ENCODE data around the gene CHRNA4.

Gene CHRNA4

GRCh38 chr20:63305393-63305792 is 55.8 kb downstream of the CHRNA4 start:
- H3K4me1 Mint-ChIP-seq (ENCODE audit: low read depth): no peaks in the 10 kb centered on the region
- peaks cover 10% of the 10 kb centered on the region for H3K27me3 Mint-ChIP-seq
- peaks cover 11% of the 10 kb centered on the region for H3K9me3 Mint-ChIP-seq (ENCODE audit: low read depth)
- no peak overlapping the region for H3K4me3 Mint-ChIP-seq
- peaks cover 3% of the 10 kb centered on the region for H3K36me3 Mint-ChIP-seq
- no peak overlapping the region for H3K27ac Mint-ChIP-seq

GRCh38 chr20:63303095-63303666 is 58.0 kb downstream of the CHRNA4 start:
- H3K27ac Mint-ChIP-seq: no peak overlapping the region
- H3K4me1 Mint-ChIP-seq (ENCODE audit: low read depth): no peaks in the 10 kb centered on the region
- H3K27me3 Mint-ChIP-seq: peaks cover 15% of the 10 kb centered on the region
- H3K4me3 Mint-ChIP-seq: no peak overlapping the region
- H3K36me3 Mint-ChIP-seq: peaks cover 3% of the 10 kb centered on the region
- peaks cover 11% of the 10 kb centered on the region for H3K9me3 Mint-ChIP-seq (ENCODE audit: low read depth)

- H3K4me3 Mint-ChIP-seq: no peak overlapping the region
- peaks cover 3% of the 10 kb centered on the region for H3K36me3 Mint-ChIP-seq
- H3K27me3 Mint-ChIP-seq: peaks cover 15% of the 10 kb centered on the region
- H3K9me3 Mint-ChIP-seq (ENCODE audit: low read depth): peaks cover 11% of the 10 kb centered on the region
- H3K27ac Mint-ChIP-seq: no peak overlapping the region
- no peaks in the 10 kb centered on the region for H3K4me1 Mint-ChIP-seq (ENCODE audit: low read depth)
These were observed 59.5 kb downstream of the CHRNA4 start for GRCh38 chr20:63301671-63302070.

GRCh38 chr20:63298731-63299312 is 62.3 kb downstream of the CHRNA4 start:
- Mint-ChIP-seq H3K4me1 (ENCODE audit: low read depth) (peaks cover 4% of the 10 kb centered on the region), H3K4me3 (no peak overlapping the region), H3K27ac (no peak overlapping the region), H3K9me3 (ENCODE audit: low read depth) (peaks cover 11% of the 10 kb centered on the region), H3K36me3 (peaks cover 3% of the 10 kb centered on the region), H3K27me3 (peaks cover 12% of the 10 kb centered on the region)

- H3K9me3 Mint-ChIP-seq (ENCODE audit: low read depth): peaks cover 11% of the 10 kb centered on the region
- no peak overlapping the region for H3K4me3 Mint-ChIP-seq
- H3K27me3 Mint-ChIP-seq: peaks cover 12% of the 10 kb centered on the region
- H3K27ac Mint-ChIP-seq: no peak overlapping the region
- H3K36me3 Mint-ChIP-seq: peaks cover 3% of the 10 kb centered on the region
- peaks cover 4% of the 10 kb centered on the region for H3K4me1 Mint-ChIP-seq (ENCODE audit: low read depth)
These were observed 63.2 kb downstream of the CHRNA4 start for GRCh38 chr20:63297796-63298572.

- no peak overlapping the region for H3K4me3 Mint-ChIP-seq
- no peaks in the 10 kb centered on the region for H3K36me3 Mint-ChIP-seq
- peaks cover 4% of the 10 kb centered on the region for H3K4me1 Mint-ChIP-seq (ENCODE audit: low read depth)
- no peak overlapping the region for H3K27ac Mint-ChIP-seq
- peaks cover 7% of the 10 kb centered on the region for H3K9me3 Mint-ChIP-seq (ENCODE audit: low read depth)
- peaks cover 8% of the 10 kb centered on the region for H3K27me3 Mint-ChIP-seq
These were observed 63.8 kb downstream of the CHRNA4 start for GRCh38 chr20:63297371-63297781.

DNA sequence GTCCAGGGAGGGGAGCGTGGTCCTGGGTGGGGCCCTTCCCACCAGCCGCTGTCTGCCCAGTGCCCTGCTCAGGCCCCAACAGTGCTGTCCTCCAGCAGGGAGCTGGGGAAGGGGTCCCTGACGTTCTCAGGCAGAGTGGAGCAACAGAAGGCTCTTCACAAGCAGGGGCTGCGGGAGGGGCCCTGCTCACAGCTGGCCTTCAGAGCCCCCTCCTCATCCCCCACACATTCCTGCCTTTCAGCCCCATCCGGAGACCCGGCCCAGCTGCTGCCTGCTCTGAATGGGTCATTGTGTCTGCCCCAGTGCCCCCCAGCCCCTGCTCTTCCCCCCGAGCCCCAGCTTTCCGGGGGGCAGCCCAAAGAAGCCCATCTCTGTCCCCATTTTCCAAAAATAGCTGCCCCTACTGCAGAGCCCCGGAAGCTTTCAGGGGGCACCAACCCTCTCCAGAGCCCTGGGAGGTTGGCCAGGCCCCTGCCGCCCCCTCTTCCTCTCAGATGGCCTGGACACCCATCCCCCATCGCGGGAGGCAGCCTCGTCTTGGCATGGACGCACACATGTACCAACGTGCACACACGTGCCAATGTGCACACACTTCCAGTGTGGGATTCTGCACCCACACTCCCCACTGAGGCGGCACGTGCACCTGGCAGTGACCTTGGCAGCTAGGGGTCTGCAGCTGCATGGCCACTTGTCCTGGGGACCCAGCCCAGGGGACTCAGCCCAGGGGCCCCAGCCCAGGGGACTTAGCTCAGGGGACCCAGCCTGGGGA is 64.4 kb downstream of the CHRNA4 start:
- Mint-ChIP-seq H3K27me3 (peaks cover 8% of the 10 kb centered on the region), H3K4me1 (ENCODE audit: low read depth) (peaks cover 4% of the 10 kb centered on the region), H3K9me3 (ENCODE audit: low read depth) (peaks cover 4% of the 10 kb centered on the region), H3K27ac (no peak overlapping the region), H3K36me3 (no peaks in the 10 kb centered on the region), H3K4me3 (no peak overlapping the region)

DNA sequence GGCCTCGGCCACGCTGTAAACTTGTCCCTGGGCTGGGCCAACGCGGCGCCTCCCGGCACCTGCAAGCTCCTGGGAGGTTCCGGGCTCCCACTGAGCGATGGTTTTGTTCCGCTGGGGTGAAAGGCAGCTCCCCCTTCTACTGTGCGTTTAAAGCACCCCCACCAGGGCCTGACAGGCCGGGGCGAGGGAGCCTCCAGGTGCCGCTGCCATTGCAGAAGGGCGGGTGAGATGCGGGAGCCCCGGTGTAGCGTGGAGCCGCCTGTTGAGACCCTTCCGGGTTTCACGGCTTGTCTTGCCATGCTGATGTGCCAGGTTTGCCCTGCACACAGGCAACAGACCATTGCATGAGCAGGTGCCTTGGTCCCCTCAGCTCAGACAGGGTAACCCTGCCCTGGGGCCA is 65.3 kb downstream of the CHRNA4 start:
- H3K9me3 Mint-ChIP-seq (ENCODE audit: low read depth): no peaks in the 10 kb centered on the region
- H3K4me1 Mint-ChIP-seq (ENCODE audit: low read depth): peaks cover 4% of the 10 kb centered on the region
- no peaks in the 10 kb centered on the region for H3K36me3 Mint-ChIP-seq
- H3K27me3 Mint-ChIP-seq: peaks cover 5% of the 10 kb centered on the region
- no peak overlapping the region for H3K4me3 Mint-ChIP-seq
- no peak overlapping the region for H3K27ac Mint-ChIP-seq

- no peak overlapping the region for H3K27ac Mint-ChIP-seq
- peaks cover 5% of the 10 kb centered on the region for H3K27me3 Mint-ChIP-seq
- no peaks in the 10 kb centered on the region for H3K9me3 Mint-ChIP-seq (ENCODE audit: low read depth)
- H3K36me3 Mint-ChIP-seq: no peaks in the 10 kb centered on the region
- H3K4me3 Mint-ChIP-seq: no peak overlapping the region
- H3K4me1 Mint-ChIP-seq (ENCODE audit: low read depth): peaks cover 4% of the 10 kb centered on the region
These were observed 65.7 kb downstream of the CHRNA4 start for GRCh38 chr20:63295422-63295821.

DNA sequence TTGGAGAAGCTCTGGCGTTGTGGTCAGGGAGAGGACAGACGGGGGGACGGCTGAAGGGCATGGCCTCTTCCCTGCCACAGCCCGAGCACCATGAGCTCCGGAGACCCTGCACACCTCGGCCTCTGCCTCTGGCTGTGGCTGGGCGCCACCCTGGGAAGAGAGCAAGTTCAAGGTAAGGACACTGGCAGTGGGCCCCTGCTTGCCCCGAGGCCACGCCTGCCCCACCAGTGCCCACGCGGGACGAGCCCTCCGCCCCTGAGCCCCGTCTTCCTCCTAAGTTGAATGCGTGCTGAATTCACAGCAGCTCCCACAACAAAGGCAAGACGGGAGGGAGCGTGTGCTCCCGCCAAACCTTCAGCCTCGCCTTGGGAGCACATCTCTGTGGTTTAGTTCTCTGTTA is 66.1 kb downstream of the CHRNA4 start:
- Mint-ChIP-seq H3K27ac (no peak overlapping the region), H3K9me3 (ENCODE audit: low read depth) (no peaks in the 10 kb centered on the region), H3K27me3 (peaks cover 5% of the 10 kb centered on the region), H3K36me3 (no peaks in the 10 kb centered on the region), H3K4me3 (no peak overlapping the region), H3K4me1 (ENCODE audit: low read depth) (peaks cover 4% of the 10 kb centered on the region)

- no peak overlapping the region for H3K27ac Mint-ChIP-seq
- peaks cover 4% of the 10 kb centered on the region for H3K4me1 Mint-ChIP-seq (ENCODE audit: low read depth)
- H3K36me3 Mint-ChIP-seq: no peaks in the 10 kb centered on the region
- H3K27me3 Mint-ChIP-seq: peaks cover 5% of the 10 kb centered on the region
- H3K4me3 Mint-ChIP-seq: no peak overlapping the region
- H3K9me3 Mint-ChIP-seq (ENCODE audit: low read depth): no peaks in the 10 kb centered on the region
These were observed 66.6 kb downstream of the CHRNA4 start for GRCh38 chr20:63294536-63294900.

GRCh38 chr20:63293871-63294535 is 67.1 kb downstream of the CHRNA4 start:
- H3K27me3 Mint-ChIP-seq: peaks cover under 1% of the 10 kb centered on the region
- H3K36me3 Mint-ChIP-seq: no peaks in the 10 kb centered on the region
- H3K27ac Mint-ChIP-seq: no peak overlapping the region

DNA sequence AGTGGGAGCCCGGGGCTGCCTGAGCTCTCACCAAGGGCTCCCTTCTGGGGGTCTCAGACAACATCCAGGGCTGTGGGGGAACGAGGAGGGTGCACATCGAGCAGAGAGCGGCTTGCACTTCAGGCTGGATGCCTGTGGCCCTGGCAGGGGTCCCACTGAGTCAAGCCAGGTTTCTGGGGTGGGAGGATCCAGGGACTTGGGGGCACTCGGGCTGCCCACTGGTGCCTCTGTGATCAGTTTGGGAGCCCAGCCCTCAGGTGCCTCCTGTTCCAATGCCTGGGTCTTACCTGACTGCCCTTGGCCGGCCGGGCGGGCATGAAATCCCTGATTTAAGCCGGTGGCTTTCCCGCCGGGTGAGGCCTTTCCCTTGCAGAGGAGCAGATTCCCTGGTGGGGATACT is 67.7 kb downstream of the CHRNA4 start:
- no peaks in the 10 kb centered on the region for H3K9me3 Mint-ChIP-seq (ENCODE audit: low read depth)
- H3K36me3 Mint-ChIP-seq: no peaks in the 10 kb centered on the region
- peaks cover 4% of the 10 kb centered on the region for H3K4me1 Mint-ChIP-seq (ENCODE audit: low read depth)
- H3K27ac Mint-ChIP-seq: no peak overlapping the region
- no peaks in the 10 kb centered on the region for H3K27me3 Mint-ChIP-seq
- no peak overlapping the region for H3K4me3 Mint-ChIP-seq

More at GRCh38 chr20:63293871-63294535, 67.1 kb downstream of the CHRNA4 start:
- Mint-ChIP-seq H3K9me3 (ENCODE audit: low read depth) (no peaks in the 10 kb centered on the region), H3K4me3 (no peak overlapping the region), H3K4me1 (ENCODE audit: low read depth) (peaks cover 4% of the 10 kb centered on the region)
